ENCODE results near the gene SLC8A1. TPM values are rescaled to one million over a fixed set of nuclear protein-coding genes. Genes with fewer than 3 reads are reported as not detected.

Gene SLC8A1
- total RNA-seq, 1 donor from 2014 or later, result 0.49 TPM

DNA sequence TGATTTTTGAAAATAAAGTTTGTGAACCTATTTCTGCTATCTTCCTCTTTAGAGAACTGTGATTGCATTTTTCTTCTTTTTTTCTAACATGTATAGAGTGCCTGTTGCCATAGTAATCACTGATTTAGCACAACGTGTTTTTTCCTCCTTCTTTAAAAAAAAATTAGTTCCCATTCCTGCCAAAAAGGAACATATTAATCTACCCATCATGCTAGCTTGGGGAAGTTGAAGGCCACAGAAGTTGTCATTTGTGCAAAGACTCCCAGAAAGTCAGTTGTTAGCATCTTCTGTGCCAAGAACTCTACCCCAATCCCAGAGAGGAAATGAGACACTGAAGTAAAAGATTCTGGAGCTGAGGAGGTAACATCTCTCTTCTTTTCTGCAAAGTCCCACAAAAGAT lies 57.3 kb downstream of the SLC8A1 start:
- intact Hi-C loops (cut with micrococcal nuclease), result no loop called here

DNA sequence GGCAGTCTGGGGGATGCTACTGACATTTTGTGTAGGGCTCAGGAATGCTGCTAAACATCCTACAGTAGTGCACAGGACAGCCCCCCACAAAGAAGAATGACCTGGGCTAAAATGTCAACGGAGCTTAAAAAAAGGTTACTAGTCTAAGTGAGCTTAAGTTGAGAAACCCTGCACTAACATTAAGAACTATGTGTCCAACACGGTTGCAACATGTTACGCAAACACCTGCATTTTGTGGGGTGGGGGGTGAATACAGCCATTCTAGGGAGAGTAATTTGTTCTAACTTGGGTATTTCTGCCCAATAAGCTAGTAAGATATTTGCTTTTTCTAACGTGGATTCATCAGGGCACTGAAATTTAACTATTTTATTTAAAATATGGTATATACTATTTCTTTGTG lies 57.9 kb downstream of the SLC8A1 start:
- intact Hi-C loops (cut with micrococcal nuclease), result no loop called here

DNA sequence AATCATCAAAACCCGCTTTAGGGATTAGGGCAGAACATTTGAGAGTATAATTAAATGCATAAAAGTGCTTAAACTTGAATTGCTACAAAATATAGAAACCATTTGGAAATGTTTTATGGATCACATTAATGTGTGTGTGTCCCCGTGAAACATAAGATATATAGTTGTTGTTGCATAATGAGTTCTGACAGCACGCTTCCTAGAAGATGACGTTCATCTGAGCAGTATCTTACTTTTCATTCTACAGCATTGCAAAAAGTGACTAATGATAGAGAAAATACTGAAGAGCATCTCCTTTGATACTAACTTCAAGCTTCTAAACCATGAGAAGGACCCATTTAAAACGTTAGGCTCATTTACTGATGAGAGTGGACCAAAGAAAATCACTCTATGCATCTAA lies 63.7 kb downstream of the SLC8A1 start:
- intact Hi-C loops (cut with micrococcal nuclease), result no loop called here

DNA sequence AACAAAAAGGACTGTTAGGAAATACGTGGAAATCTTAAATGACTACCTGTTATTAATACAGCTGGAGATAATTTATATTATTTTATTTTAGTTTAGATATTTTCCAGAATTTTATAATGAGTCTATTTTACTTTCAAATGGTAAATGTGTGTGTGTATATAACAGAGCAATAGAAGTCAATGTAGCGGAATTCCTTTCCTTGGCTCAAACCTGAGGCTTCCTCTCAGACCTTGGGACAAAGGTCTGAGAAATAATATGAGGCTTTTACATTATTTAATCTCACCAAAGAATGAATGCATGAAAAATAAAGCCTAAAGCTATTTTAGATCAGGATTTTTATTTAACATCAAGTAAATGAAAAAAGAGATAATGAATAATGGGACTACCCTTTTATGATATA lies 65.7 kb downstream of the SLC8A1 start:
- intact Hi-C loops (cut with micrococcal nuclease), result no loop called here

DNA sequence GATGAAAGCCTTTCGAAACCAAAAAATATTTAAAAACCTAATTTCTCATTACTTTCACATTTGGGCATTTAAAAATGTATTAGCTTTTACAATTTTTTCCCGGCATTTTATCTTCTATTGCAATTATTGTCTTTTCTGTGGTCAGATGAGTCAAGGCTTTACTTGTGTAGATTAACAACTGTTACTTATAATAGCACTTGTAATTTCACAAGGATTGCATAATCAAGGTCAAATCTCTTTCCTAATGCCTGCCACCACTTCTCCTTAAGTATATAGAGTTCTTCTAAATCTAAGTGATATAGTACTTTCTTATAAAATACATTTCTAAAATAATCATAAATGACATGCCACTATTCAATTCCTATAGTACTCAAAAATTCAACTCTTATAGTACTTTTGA lies 67.2 kb downstream of the SLC8A1 start:
- intact Hi-C loops (cut with micrococcal nuclease), result no loop called here

DNA sequence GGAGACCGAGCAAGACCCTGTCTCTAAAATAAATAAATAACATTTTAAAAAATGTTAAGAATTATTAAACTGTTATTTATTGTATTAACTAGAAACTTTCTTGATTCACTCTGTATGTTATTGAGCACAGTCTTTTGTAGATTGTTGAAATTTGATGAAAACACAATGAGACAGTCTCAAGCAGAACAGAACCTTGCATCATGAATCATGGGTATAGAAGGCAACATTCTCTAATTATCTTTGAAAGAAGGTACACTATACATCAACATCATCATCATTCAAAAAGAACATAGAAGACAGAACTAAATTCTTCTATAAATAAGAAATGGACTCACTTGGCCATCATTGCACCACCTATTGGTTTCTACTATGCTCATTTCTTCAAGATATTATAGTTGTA lies 67.7 kb downstream of the SLC8A1 start:
- intact Hi-C loops (cut with micrococcal nuclease), result no loop called here

DNA sequence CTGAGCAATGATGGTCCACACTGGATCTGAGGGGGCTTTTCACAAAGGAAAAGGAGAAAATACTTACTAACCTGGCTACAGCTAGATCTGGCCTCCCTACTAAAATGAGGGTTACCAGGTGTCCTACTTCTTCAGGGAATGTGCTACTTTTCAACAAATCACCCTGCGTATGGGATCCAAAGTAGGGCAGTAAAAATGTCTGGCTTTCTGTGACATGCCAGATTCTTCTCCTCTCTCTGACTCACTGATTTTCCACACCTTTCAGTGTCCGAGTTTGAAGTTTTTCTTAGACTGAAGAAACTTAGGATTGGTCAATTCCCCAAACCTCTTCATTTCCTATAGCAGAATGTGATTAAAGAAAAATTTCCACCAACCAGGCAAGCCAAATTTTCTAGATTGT lies 71.2 kb downstream of the SLC8A1 start:
- intact Hi-C loops (cut with micrococcal nuclease), result no loop called here

DNA sequence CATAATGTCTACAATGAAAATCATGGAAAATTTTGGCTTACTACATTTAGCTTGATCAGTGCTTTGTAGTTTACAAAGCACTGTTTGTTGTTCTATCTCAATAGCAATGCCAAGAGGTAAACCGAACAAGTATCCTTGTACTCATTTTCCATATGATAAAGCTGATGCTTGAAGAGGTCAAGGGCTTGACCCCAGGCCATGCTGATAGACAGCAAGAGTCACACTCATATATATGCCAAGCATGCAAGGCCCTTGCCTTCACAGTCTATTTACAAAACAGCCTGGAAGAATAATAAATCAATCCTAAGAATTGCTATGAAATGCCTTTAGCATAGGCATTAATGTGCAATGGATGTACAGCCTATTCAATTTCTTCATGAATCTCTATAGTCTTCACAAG lies 71.8 kb downstream of the SLC8A1 start:
- intact Hi-C loops (cut with micrococcal nuclease), result no loop called here

DNA sequence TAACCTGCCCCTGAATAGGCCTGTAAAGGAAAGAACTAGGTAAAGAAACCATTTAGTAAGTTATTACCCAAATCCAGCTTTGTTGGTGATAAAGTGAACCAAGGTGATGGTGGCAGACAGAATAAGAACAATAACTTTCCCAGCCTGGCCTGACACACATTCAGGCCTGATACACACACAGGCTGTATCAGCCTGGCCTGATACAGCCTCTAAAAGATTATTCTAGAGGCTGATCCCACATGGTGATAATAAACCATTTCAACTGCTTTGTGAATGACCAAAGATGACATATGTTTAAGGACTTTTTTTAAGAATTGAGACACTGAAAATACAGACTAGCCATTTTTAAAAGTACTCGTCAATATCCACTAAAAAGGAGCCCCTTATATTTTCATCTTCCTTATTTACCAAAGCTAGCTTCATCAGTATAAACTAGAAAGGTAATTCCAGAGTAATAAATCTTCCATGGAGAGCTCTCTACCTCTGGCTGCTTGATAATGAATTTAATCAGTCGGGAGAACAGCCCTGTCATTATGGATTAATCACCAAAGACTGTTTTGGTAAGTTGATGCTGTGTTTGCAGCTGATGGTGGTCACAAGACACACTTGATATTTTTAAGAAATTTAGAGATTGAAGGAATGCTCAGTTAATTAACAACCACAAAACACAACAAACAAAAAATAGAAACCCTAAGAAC lies 77.2 kb downstream of the SLC8A1 start:
- intact Hi-C loops (cut with micrococcal nuclease), result no loop called here

DNA sequence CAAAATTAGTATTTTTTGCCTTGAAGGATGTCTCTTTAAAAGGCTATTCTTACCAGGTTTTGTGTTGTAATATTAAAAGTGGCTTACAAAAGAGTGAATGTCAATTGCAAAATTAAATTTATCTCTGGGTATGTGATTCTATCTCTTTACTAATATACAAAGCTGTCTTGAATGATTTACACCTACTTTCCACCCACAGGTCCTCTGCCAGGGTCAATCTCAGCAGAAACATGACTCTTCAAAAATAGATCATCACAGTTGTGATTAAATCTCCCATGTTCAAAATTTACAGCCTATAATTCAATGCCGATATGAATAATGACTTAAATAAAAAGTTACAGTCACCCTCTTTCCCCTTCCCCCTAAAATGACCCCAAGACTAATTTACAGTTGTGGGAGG lies 78.8 kb downstream of the SLC8A1 start:
- intact Hi-C loops (cut with micrococcal nuclease), result no loop called here

DNA sequence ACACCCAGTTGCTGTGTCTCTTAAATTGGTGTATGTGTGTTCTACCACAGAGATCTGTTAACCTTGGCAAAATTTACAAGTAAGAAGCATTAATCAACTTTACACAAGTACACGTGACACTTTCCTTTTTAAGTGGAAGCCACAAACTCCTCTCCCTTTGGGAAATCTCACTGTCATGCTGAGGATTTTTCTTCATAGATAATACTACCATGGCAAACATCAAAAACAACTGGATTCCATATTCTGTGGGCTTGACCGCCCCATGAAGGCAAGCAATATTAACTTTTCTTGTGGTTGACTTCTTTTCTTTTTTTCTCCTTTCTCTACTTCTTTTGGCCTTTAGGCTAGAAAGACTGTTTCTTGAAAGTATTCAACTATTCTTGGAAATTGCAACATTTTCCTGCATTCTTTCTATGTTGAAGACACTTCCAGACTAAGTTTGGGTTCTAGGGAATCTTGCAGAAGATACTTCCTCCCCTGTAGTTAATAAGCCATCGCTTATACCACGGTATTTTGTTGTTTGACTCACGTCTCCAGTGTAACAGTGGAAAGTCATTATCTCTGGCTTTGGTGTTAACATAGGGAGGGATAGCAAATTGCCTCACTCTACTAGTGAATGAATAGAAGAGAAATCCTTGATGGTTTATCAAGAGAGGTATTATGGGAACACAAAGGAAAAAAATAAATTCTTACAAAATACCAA lies 79.5 kb downstream of the SLC8A1 start:
- intact Hi-C loops (cut with micrococcal nuclease), result no loop called here

DNA sequence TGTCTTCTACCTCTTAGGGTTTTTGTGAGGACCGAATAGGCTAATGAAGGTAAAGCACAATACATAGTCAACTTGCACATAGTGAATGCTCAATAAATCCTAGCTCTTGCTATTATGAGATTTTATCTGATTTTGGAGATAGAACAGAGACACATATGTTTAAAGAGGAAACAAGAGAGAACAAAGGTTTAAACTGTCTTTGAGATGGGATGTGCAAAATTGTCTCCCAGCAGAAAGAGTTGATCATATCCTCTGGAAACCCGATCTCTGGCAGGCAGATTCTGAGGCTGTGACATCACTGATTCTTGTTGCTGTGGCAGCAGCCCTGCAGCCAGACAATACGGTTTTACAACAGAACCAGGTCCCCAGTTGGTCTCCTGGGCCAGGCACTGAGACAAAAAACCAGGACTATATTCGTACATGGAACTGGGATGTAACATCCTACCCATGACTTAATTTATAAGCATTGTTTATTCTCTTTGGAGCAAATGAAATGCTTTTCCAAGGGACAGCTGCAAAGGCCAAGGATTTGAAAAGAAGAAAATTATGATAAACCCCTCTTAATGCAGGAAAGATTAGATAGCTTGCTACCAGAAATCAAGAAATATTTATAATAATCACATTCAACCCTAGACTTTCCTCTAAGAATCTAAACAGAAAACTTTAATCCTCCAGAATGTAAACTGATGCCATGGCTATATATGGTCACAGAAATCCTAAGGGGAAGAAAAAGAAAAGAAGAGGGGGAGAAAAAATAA lies 80.2 kb downstream of the SLC8A1 start:
- intact Hi-C loops (cut with micrococcal nuclease), result no loop called here

DNA sequence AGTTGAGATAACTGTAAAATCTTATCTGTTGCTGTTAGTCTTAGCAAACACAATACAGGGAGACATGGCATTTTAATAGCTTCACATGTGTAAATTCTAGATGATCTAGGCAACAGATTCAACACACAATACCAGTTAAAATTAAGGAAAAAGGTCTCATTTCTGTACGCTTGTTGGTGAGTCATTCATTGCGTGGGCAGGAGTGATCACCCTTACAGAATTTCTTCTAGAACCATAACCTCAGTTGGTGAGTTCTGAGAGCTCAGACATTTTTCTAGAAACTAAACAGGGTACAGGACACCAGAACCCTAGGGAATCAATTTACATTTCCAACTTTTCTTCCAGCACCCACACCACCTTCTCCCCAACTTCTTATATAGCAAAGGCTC lies 81.9 kb downstream of the SLC8A1 start:
- intact Hi-C loops (cut with micrococcal nuclease), result no loop called here

DNA sequence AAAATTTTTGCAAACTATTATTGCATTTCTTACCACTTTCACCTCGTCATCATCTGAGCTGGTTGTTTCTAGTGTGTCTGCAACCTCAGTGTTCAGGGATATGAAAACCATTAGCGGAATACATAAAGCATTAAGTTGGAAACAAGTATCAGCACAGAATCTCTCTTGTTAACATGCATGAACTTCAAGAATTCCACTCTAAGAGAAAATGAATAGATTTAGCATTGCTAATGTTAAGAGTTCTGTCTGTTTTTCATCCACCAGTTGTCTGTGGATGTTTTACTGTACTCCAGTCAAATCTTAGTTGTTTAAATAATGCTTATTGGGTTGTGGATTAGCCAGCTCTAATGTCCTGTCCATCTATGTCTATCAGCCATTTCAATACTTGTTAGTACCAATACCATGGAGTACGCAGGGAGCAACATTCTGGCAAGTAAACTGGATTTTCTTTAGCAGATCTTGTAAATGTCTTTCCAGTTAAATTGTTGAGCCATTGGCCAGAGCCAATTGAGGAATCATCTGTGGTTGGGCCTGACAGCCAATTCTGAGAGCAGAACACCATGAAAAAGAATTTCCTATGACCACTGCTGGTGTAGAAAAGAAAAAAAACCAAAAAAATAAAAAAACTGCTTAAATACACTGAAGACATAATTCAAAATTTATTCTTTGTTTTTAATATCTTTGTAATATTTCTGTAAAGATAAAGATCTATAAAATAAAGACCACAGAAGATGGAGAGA lies 82.5 kb downstream of the SLC8A1 start:
- intact Hi-C loops (cut with micrococcal nuclease), result loop anchor here (10.0 kb wide), 1 partner anchor 455 kb away; no protein-coding TSS in a partner anchor

DNA sequence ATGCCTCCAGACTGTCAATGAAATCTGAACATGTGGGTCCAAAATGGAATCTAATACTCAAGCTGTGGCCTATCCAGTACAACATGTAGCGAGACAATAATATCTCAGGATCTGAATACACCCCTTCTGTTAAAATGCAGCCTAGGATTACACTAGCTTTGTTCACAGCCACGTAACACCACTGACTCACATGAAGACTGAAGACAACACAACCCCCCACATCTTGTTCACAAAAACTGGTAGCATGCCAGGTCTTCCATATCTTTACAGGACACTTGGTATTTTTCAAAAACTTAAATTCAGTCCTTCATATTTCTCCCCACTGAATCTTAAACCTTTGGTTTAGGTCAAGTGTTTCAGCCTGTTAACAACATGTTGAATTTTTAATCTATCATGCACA lies 84.2 kb downstream of the SLC8A1 start:
- intact Hi-C loops (cut with micrococcal nuclease), result loop anchor here (10.0 kb wide), 1 partner anchor 453 kb away; no protein-coding TSS in a partner anchor

DNA sequence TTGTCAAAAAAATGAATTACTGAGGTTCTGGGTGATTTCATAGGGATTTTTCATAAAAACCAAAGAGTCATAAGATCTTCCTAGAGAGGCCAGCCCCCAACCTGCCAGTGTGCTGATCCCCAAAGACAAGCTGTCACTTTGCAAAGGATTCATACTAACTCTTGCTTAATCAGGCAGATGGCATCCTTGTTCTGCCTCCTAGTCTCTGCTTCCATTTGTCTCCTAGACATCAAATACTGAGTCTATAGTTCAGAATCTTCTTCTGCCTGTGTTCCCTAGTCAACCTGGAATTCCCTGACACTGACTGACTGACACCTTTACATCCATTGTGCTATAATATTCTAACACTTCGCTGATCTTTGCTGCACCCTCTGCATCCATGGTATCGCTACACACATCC lies 84.9 kb downstream of the SLC8A1 start:
- intact Hi-C loops (cut with micrococcal nuclease), result loop anchor here (10.0 kb wide), 1 partner anchor 452 kb away; no protein-coding TSS in a partner anchor

DNA sequence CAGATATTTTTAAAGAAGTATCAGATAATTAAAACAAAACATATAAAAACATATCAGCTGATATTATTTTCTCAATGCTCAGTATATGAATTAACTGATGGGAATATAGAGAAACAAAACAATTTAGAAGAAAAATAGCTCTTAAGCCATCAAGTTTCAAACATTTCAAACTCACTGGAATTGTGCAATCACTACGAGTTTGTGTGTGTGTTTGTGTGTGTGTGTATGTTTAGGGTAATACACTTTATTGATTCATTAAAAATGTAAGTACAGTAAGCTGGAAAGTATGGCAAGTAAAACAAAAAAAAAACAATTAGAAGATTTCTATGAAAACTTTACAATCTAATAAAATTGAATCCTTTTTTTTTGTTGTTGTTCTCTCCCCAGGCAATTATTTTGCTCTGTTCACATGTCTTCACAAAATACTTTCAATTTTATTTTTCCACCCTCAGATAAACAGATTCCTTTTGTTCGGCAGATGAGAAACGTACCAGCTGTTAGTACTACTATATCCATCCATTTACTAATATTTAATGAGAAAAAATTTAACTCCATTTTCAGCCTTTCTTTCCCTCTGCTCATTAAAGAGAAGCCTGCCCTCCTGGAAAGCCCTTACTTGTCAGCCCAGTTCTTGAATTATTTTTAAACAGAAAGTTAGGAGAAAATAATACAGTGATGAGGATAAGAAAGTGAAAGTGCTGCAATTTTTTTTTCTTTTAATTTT lies 87.6 kb downstream of the SLC8A1 start:
- intact Hi-C loops (cut with micrococcal nuclease), result loop anchor here (10.0 kb wide), 1 partner anchor 450 kb away; no protein-coding TSS in a partner anchor

DNA sequence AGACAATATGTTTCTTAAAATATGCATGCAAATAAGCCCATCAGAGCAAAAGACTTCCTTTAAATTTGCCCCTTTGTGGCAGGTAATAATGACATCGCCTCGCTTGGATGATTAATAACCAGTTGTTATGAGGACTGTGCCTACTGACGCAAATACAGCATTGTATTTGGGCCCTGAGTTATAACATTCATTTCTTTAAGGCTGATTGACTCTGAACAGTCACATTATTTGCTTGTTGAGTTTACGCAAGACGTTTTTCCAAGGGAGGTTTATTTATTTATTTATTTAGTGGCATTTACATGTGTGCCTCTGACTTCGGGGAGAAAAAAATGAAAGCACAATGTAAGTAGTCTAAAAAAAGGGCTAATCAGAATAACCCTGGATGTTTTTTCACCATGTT lies 88.3 kb downstream of the SLC8A1 start:
- intact Hi-C loops (cut with micrococcal nuclease), result loop anchor here (10.0 kb wide), 1 partner anchor 449 kb away; no protein-coding TSS in a partner anchor

DNA sequence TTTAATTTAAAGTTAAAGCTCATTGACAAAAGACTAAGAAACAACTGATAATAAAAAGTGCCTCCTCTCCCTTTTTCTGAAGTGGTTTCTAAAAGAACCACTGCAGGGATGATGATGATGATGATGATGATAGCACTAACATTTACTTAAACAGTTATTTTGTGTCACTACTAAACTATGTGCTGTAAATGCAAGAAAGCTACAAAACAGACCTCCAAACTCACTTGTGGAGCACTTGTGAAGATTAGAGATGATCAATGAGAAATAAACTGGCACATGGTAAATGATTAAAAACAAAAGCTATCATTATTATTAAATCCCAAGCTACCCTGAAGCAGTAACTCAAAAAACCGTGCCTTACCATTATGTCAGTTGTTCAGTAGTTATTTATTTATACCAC lies 88.7 kb downstream of the SLC8A1 start:
- intact Hi-C loops (cut with micrococcal nuclease), result loop anchor here (10.0 kb wide), 1 partner anchor 448 kb away; no protein-coding TSS in a partner anchor

DNA sequence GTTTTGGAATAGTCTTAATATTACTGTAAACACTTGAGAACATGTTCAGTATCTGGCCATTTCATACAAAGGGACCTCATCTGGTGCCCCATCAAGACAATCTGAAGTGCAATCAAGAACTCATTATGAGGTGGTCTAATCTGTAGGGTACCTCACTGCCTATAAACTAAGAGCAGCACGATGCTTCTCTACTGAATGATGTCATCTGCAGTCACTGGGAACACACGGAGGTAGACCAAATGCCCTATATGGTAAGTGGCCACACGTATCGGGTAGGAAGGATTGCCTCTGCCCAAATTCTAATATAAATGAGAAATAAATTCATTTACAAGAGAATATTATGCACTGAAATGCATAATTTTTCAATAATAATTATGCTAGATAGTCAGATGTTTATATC lies 90.4 kb downstream of the SLC8A1 start:
- intact Hi-C loops (cut with micrococcal nuclease), result loop anchor here (10.0 kb wide), 1 partner anchor 447 kb away; no protein-coding TSS in a partner anchor

DNA sequence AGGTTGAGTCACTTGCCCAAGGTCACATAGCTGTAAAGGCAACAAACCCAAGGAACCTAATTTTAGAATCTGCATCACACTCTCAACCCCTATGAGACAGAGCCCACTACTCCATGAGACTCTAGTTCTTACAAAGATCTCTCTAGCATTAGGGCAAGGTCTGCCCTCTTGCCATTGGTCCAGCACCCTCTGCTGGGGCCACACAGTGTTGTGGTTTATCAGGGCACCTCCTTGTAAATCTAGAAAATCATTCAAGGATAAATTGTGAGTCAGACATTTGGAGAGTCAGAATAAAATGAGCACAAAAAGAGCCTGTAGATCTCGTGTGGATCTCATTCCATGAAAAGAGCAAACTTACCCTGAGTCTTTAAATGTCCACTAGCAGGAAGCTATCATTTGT lies 91.2 kb downstream of the SLC8A1 start:
- intact Hi-C loops (cut with micrococcal nuclease), result loop anchor here (10.0 kb wide), 1 partner anchor 446 kb away; no protein-coding TSS in a partner anchor

All from T-helper 1 cell treated with Interleukin-12 subunit alpha and Interleukin-12 subunit beta and Interleukin-4 antibody, amounts not matched to agents 30 ng/mL and 1 ng/mL, for 36 hours (primary cell).